K562 (cell line): Measurements from ENCODE around the gene DCTN1. TPM values are rescaled to one million over a fixed set of nuclear protein-coding genes. Genes with fewer than 3 reads are reported as not detected.

ENCODE experiments used
- COPS2 ChIP-seq: fragments of 450-650 bp; conservative IDR thresholded peaks from 2 replicates; pipeline ENCODE4 v1.6.1; 2016; ENCODE audit warnings: mild to moderate bottlenecking, moderate library complexity
- DACH1 ChIP-seq: fragments of 450-650 bp; IDR thresholded peaks from 2 replicates; pipeline ENCODE4 v1.6.1; 2018; ENCODE audit not compliant: partially characterized antibody
- HMBOX1 ChIP-seq: sonication (generic); IDR thresholded peaks from 2 replicates; pipeline ENCODE4 v1.6.1; 2016
- KLF6 ChIP-seq: fragments of 250-450 bp; sonication (Bioruptor Pico); IDR thresholded peaks from 2 replicates; pipeline ENCODE4 v1.4.0; 2020; ENCODE audit warnings: mild to moderate bottlenecking, moderate library complexity, borderline replicate concordance
- MAZ ChIP-seq, 2 experiments: fragments of 450-650 bp in 1 of 2; sonication (generic) in 1 of 2; formaldehyde crosslinking; IDR thresholded peaks in 1 of 2; conservative IDR thresholded peaks in 1 of 2; 2 replicates each; pipeline versions ENCODE4 v1.4.0 to v1.5.0; 2020; ENCODE audit warnings: mild to moderate bottlenecking in 1 of 2, missing genetic modification reagents in 1 of 2
- MBD2 ChIP-seq: sonication (generic); IDR thresholded peaks from 2 replicates; pipeline ENCODE4 v1.6.1; 2016; ENCODE audit warnings: low read depth, borderline replicate concordance
- MNT ChIP-seq, 2 experiments: fragments of 450-650 bp; conservative IDR thresholded peaks; 2 replicates each; pipeline ENCODE4 v1.6.1; 2017; ENCODE audit warnings: mild to moderate bottlenecking in 2 of 2, moderate library complexity in 2 of 2
- SREBF2 ChIP-seq: sonication (generic); formaldehyde crosslinking; IDR thresholded peaks from 2 replicates; pipeline ENCODE4 v1.4.0; 2020; ENCODE audit warnings: mild to moderate bottlenecking, missing genetic modification reagents
- TEAD2 ChIP-seq: fragments of 450-650 bp; IDR thresholded peaks from 2 replicates; pipeline ENCODE4 v1.6.1; 2016; ENCODE audit warnings: missing genetic modification characterization, control low read depth, missing compliant biosample characterization
- XRCC3 ChIP-seq: fragments of 450-650 bp; IDR thresholded peaks from 2 replicates; pipeline ENCODE4 v1.6.1; 2017; ENCODE audit warnings: mild to moderate bottlenecking, moderate library complexity
- XRCC5 ChIP-seq: fragments of 200-400 bp; formaldehyde crosslinking; IDR thresholded peaks from 2 replicates; pipeline ENCODE4 v1.6.1; 2017; ENCODE audit warnings: low read depth, mild to moderate bottlenecking, low read length
- ZNF407 ChIP-seq: fragments of 450-650 bp; IDR thresholded peaks from 2 replicates; pipeline ENCODE4 v1.6.1; 2016; ENCODE audit warnings: low read depth
- ZNF507 ChIP-seq: conservative IDR thresholded peaks from 2 replicates; pipeline ENCODE4 v1.6.1; 2017; ENCODE audit warnings: missing genetic modification characterization, missing compliant biosample characterization
- polyA plus RNA-seq, 8 experiments: library from polyadenylated mRNA; depleted of rRNA in 4 of 8; stranded (reverse) in 5 of 8; unstranded in 3 of 8; fragments of >200 nt; fragmentation: Nextera tagmentation in 2 of 8; fragmentation: Illumina TruSeq in 1 of 8; extraction: Ambion mirVana in 2 of 8; extraction: Trizol in 1 of 8; gene quantifications; 2 replicates each; pipeline versions ENCODE4 v1.2.1 to v1.2.3, GENCODE V29; 2011 to 2014; ENCODE audit warnings: inconsistent platforms in 1 of 8, missing spikeins in 1 of 8
- total RNA-seq, 7 experiments: library from RNA; depleted of rRNA in 6 of 7; stranded (reverse); fragments of >200 nt in 6 of 7; fragmentation: Illumina TruSeq in 2 of 7; extraction: Trizol in 2 of 7; gene quantifications; 2 replicates each; pipeline versions ENCODE4 v1.2.1 to v1.2.3, GENCODE V29; 2011 to 2021; ENCODE audit warnings: low replicate concordance in 1 of 7
- TF ChIP-seq, protein P1 (sequence below): sonication (generic); formaldehyde crosslinking; IDR thresholded peaks from 2 replicates; pipeline ENCODE4 v1.8.1; 2023; ENCODE audit warnings: mild to moderate bottlenecking, missing genetic modification reagents

DCTN1 gene
- total and polyA plus RNA-seq, 9 of the 15 experiments (the other 6 are each of a cell fraction or from before 2014, with no cell fraction given), result 23.9 to 71.7 (median 45.0) TPM

- TF ChIP-seq MNT (conservative IDR thresholded peaks at IDR 0.05) (peak; percentile 55 to 63), TEAD2 (no peak), COPS2 (no peak), ZNF507 (tag) (no peak), DACH1 (peak; percentile 92), MAZ (CRISPR knock-in tag; conservative IDR thresholded peaks at IDR 0.05 in 1 of 2, IDR thresholded peaks at IDR 0.05 in 1 of 2) (peak; percentile 58 to 88; a peak in 3 of 4 replicates), HMBOX1 (peak; percentile 79; the same call in 1 of the 2 replicates), XRCC3 (no peak), MBD2 (0 out of 2 replicates have a peak, but pooled peaks have one; percentile 43), XRCC5 (peak; percentile 95), KLF6 (CRISPR knock-in tag) (0 out of 2 replicates have a peak, but pooled peaks have one; percentile 13), SREBF2 (CRISPR knock-in tag) (no peak), ZNF407 (no peak)
- TF ChIP-seq, protein P1, sequence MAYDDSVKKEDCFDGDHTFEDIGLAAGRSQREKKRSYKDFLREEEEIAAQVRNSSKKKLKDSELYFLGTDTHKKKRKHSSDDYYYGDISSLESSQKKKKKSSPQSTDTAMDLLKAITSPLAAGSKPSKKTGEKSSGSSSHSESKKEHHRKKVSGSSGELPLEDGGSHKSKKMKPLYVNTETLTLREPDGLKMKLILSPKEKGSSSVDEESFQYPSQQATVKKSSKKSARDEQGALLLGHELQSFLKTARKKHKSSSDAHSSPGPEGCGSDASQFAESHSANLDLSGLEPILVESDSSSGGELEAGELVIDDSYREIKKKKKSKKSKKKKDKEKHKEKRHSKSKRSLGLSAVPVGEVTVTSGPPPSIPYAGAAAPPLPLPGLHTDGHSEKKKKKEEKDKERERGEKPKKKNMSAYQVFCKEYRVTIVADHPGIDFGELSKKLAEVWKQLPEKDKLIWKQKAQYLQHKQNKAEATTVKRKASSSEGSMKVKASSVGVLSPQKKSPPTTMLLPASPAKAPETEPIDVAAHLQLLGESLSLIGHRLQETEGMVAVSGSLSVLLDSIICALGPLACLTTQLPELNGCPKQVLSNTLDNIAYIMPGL (CRISPR knock-in tag), result 0 out of 2 replicates have a peak, but pooled peaks have one; percentile 60
Measured at GRCh38 chr2:74391580-74392448, 11.7 kb upstream of the DCTN1 start (continued).
